Measurements from ENCODE around the gene DOCK9.

The DOCK9 gene

GRCh38 chr13:99009987-99010551 is 32.2 kb upstream of the DOCK9 start:
- TF ChIP-seq CTCF (IDR thresholded peaks at IDR 0.05): no peak
- peaks cover 3% of the 10 kb centered on the region for H3K79me2 ChIP-seq
- H3K27me3 ChIP-seq (ENCODE audit: control insufficient read depth, insufficient read depth, low read length): no peaks in the 10 kb centered on the region
- no peak overlapping the region for H3K4me3 ChIP-seq (ENCODE audit: low read depth, low read length)
- no peak overlapping the region for H3K4me2 ChIP-seq (ENCODE audit: low read length)
- no peaks in the 10 kb centered on the region for H3K36me3 ChIP-seq (ENCODE audit: control insufficient read depth, insufficient read depth, low read length)
- H3K27ac ChIP-seq: no peak overlapping the region
- no peak overlapping the region for H3K9ac ChIP-seq
- H2AFZ ChIP-seq: no peak overlapping the region
- no peaks in the 10 kb centered on the region for H3K9me3 ChIP-seq (ENCODE audit: control insufficient read depth, low read length)
- H3K4me1 ChIP-seq: peaks cover 4% of the 10 kb centered on the region

- Histone ChIP-seq H3K27me3 (ENCODE audit: control insufficient read depth, insufficient read depth, low read length) (no peaks in the 10 kb centered on the region), H3K79me2 (peaks cover 3% of the 10 kb centered on the region), H3K36me3 (ENCODE audit: control insufficient read depth, insufficient read depth, low read length) (no peaks in the 10 kb centered on the region), H3K9ac (no peak overlapping the region), H2AFZ (no peak overlapping the region), H3K9me3 (ENCODE audit: control insufficient read depth, low read length) (no peaks in the 10 kb centered on the region), H3K4me1 (peaks cover 8% of the 10 kb centered on the region), H3K4me3 (ENCODE audit: low read depth, low read length) (no peak overlapping the region), H3K27ac (no peak overlapping the region), H3K4me2 (ENCODE audit: low read length) (no peak overlapping the region)
- no peak for TF ChIP-seq CTCF (IDR thresholded peaks at IDR 0.05)
Measured at GRCh38 chr13:99008577-99008976, 30.7 kb upstream of the DOCK9 start.

DNA sequence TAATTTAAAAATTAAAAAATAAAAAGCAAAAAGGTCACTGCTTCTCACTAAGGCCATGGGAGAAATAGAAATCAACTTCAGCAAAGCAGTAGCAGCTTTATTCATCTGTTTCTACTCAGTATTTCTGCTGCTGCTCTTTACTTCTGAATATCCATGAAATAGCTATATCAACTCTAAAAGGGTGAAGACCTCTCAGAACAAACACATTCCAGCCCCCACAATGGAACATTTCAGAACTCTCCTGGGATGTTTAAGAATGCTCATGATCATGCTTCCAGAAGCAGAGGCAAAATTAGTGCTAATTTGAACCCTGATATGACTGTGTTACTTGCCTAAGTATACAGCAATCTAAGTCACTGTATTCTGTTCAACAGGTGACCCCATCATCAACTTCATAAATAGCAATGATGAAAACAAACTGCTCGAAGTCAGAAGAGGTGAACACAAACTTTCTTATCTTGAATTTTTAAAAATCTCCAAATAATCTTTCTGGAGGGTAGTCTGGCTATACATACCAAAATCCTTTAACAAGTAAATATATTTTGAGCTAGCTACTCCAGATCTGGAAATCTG is 29.6 kb upstream of the DOCK9 start:
- no peak overlapping the region for H3K9ac ChIP-seq
- TF ChIP-seq CTCF (IDR thresholded peaks at IDR 0.05): no peak
- H3K4me1 ChIP-seq: peaks cover 8% of the 10 kb centered on the region
- H3K27me3 ChIP-seq (ENCODE audit: control insufficient read depth, insufficient read depth, low read length): no peaks in the 10 kb centered on the region
- H3K36me3 ChIP-seq (ENCODE audit: control insufficient read depth, insufficient read depth, low read length): no peaks in the 10 kb centered on the region
- H3K79me2 ChIP-seq: peaks cover 3% of the 10 kb centered on the region
- H2AFZ ChIP-seq: no peak overlapping the region
- no peak overlapping the region for H3K4me3 ChIP-seq (ENCODE audit: low read depth, low read length)
- no peak overlapping the region for H3K4me2 ChIP-seq (ENCODE audit: low read length)
- H3K27ac ChIP-seq: no peak overlapping the region
- no peaks in the 10 kb centered on the region for H3K9me3 ChIP-seq (ENCODE audit: control insufficient read depth, low read length)

DNA sequence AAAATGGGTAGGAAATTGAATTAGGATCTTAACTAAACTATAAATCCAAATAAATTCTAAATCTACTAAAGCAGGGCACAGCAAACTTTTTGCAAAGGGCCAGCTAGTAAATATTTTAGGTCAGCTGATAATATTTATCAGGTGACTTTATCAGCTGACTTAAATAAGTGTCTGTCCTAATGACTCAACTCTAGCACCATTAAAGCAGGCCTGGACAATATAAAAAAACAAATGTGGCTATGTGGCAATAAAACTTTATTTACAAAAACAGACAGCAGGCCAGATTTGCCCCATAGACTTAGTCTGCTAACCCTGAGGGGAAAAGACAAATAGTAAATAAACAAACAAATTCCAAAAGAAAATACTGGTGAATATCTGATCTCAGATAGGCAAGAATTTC is 27.7 kb upstream of the DOCK9 start:
- no peak overlapping the region for H3K9ac ChIP-seq
- no peaks in the 10 kb centered on the region for H3K9me3 ChIP-seq (ENCODE audit: control insufficient read depth, low read length)
- TF ChIP-seq CTCF (IDR thresholded peaks at IDR 0.05): no peak
- no peaks in the 10 kb centered on the region for H3K27me3 ChIP-seq (ENCODE audit: control insufficient read depth, insufficient read depth, low read length)
- no peaks in the 10 kb centered on the region for H3K79me2 ChIP-seq
- no peak overlapping the region for H3K27ac ChIP-seq
- no peak overlapping the region for H3K4me2 ChIP-seq (ENCODE audit: low read length)
- H3K4me1 ChIP-seq: peaks cover 8% of the 10 kb centered on the region
- no peaks in the 10 kb centered on the region for H3K36me3 ChIP-seq (ENCODE audit: control insufficient read depth, insufficient read depth, low read length)
- no peak overlapping the region for H2AFZ ChIP-seq
- H3K4me3 ChIP-seq (ENCODE audit: low read depth, low read length): no peak overlapping the region

DNA sequence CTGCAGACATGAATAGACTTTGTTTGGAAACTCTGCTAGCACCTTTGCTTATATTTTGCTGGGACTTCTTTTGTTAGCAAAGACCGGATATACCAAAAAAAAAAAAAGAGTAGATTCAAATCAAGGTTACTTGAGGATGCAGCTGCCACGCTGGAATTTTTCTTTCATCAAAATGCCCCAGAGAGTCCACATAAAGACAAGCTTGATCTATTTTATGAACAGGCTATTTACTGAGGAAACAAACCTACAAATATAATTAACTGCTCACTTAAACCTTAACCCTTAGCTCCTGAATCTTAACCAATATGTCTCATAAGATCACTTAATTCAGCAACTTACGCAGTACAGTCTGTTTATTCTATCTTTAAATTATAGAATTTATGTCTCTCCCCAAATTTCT is 27.1 kb upstream of the DOCK9 start:
- Histone ChIP-seq H3K79me2 (no peaks in the 10 kb centered on the region), H3K9me3 (ENCODE audit: control insufficient read depth, low read length) (no peaks in the 10 kb centered on the region), H3K4me3 (ENCODE audit: low read depth, low read length) (no peak overlapping the region), H3K27me3 (ENCODE audit: control insufficient read depth, insufficient read depth, low read length) (no peaks in the 10 kb centered on the region), H3K4me1 (peaks cover 11% of the 10 kb centered on the region), H2AFZ (no peak overlapping the region), H3K36me3 (ENCODE audit: control insufficient read depth, insufficient read depth, low read length) (no peaks in the 10 kb centered on the region), H3K27ac (no peak overlapping the region), H3K9ac (no peak overlapping the region), H3K4me2 (ENCODE audit: low read length) (no peak overlapping the region)
- no peak for TF ChIP-seq CTCF (IDR thresholded peaks at IDR 0.05)

Measured in parathyroid adenoma (tissue), 2 donors.